IMR-90 (cell line): ENCODE data around the gene VPS13C. TPM values are rescaled to one million over a fixed set of nuclear protein-coding genes. Genes with fewer than 3 reads are reported as not detected.

ENCODE experiments used
- ATAC-seq: fragments of 200-7000 bp; cut with Tn5 transposase; 2 replicates; pipeline ENCODE4 v1.9.1; 2020; ENCODE audit warnings: low read depth, mild to moderate bottlenecking, moderate library complexity
- BruUV-seq: library from RNA; stranded (reverse); fragments of 400-500 nt; replicated peaks from 2 replicates; lab custom pipeline; 2021; lab: Mats Ljungman, UMichigan
- CTCF ChIA-PET: fragments of 300-600 bp; formaldehyde crosslinking; extraction: SDS; loops from one replicate; lab custom pipeline; 2021; ENCODE audit warnings: antibody characterized with exemption; lab: Yijun Ruan, JAX
- POLR2A ChIA-PET: fragments of 300-600 bp; sonication (Branson Sonifier 250); formaldehyde crosslinking; loops from one replicate; lab custom pipeline; 2022; ENCODE audit warnings: antibody characterized with exemption; ENCODE audit not compliant: unreplicated experiment; lab: Charles Lee
- DNase-seq: peaks from one replicate; pipeline ENCODE4 v3.0.0; 2013
- H2AFZ ChIP-seq: replicated peaks from 2 replicates; pipeline ENCODE3; 2013; ENCODE audit warnings: low read length, mild to moderate bottlenecking; ENCODE audit not compliant: poor library complexity
- H2AK5ac ChIP-seq: 2 replicates; pipeline ENCODE4 v1.6.1; 2013; ENCODE audit warnings: low read depth, low read length, inconsistent platforms
- H2AK9ac ChIP-seq: replicated peaks from 2 replicates; pipeline ENCODE3; 2013; ENCODE audit warnings: mild to moderate bottlenecking, low read depth, low read length, moderate library complexity; ENCODE audit not compliant: poor library complexity
- H2BK120ac ChIP-seq: 2 replicates; pipeline ENCODE4 v1.6.1; 2013; ENCODE audit warnings: low read depth, low read length, inconsistent platforms
- H2BK15ac ChIP-seq: 3 replicates; pipeline ENCODE4 v1.6.1; 2013; ENCODE audit warnings: low read depth, low read length, inconsistent platforms
- H2BK20ac ChIP-seq: 2 replicates; pipeline ENCODE4 v1.6.1; 2013; ENCODE audit warnings: low read depth, mild to moderate bottlenecking, inconsistent platforms, low read length, moderate library complexity
- H2BK5ac ChIP-seq: 2 replicates; pipeline ENCODE4 v1.6.1; 2013; ENCODE audit warnings: mild to moderate bottlenecking, low read depth, low read length, inconsistent platforms; ENCODE audit not compliant: poor library complexity, severe bottlenecking
- H3K14ac ChIP-seq: replicated peaks from 2 replicates; pipeline ENCODE4 v1.6.1; 2013; ENCODE audit warnings: low read depth, low read length, inconsistent platforms
- H3K18ac ChIP-seq: 2 replicates; pipeline ENCODE4 v1.6.1; 2013; ENCODE audit warnings: low read depth, low read length, control low read depth
- H3K23ac ChIP-seq: 2 replicates; pipeline ENCODE4 v1.6.1; 2013; ENCODE audit warnings: low read depth, low read length, inconsistent platforms
- H3K27ac ChIP-seq: 2 replicates; pipeline ENCODE4 v1.5.1; 2013; ENCODE audit warnings: mild to moderate bottlenecking, control low read depth, low read length; ENCODE audit not compliant: insufficient read depth
- H3K27me3 ChIP-seq: 2 replicates; pipeline ENCODE4 v1.6.1; 2013; ENCODE audit warnings: low read length; ENCODE audit not compliant: control insufficient read depth, insufficient read depth
- H3K36me3 ChIP-seq: 2 replicates; pipeline ENCODE4 v1.6.1; 2013; ENCODE audit warnings: low read length, mixed read lengths; ENCODE audit not compliant: control insufficient read depth, insufficient read depth
- H3K4ac ChIP-seq: 2 replicates; pipeline ENCODE4 v1.6.1; 2013; ENCODE audit warnings: low read depth, low read length, inconsistent platforms
- H3K4me1 ChIP-seq: 2 replicates; pipeline ENCODE4 v1.6.1; 2013; ENCODE audit warnings: low read length, mixed read lengths; ENCODE audit not compliant: control insufficient read depth, insufficient read depth
- H3K4me2 ChIP-seq: 2 replicates; pipeline ENCODE4 v1.6.1; 2013; ENCODE audit warnings: low read depth, mild to moderate bottlenecking, control low read depth, low read length, moderate library complexity
- H3K4me3 ChIP-seq: 2 replicates; pipeline ENCODE4 v1.5.1; 2013; ENCODE audit warnings: low read depth, mild to moderate bottlenecking, control low read depth, low read length, moderate library complexity; ENCODE audit not compliant: insufficient read depth
- H3K56ac ChIP-seq: 2 replicates; pipeline ENCODE4 v1.6.1; 2013; ENCODE audit warnings: low read length, inconsistent platforms; ENCODE audit not compliant: insufficient read depth; ENCODE audit errors: extremely low read depth
- H3K79me1 ChIP-seq, 2 experiments: 2 replicates each; pipeline ENCODE4 v1.6.1; 2013; ENCODE audit warnings: low read length in 2 of 2, inconsistent platforms in 1 of 2, low read depth in 1 of 2
- H3K9ac ChIP-seq: 2 replicates; pipeline ENCODE4 v1.6.1; 2013; ENCODE audit warnings: low read depth, low read length, control low read depth
- H3K9me1 ChIP-seq: 2 replicates; pipeline ENCODE4 v1.6.1; 2013; ENCODE audit warnings: low read length, inconsistent platforms; ENCODE audit not compliant: insufficient read depth
- H3K9me3 ChIP-seq: 2 replicates; pipeline ENCODE4 v1.6.1; 2013; ENCODE audit warnings: low read length; ENCODE audit not compliant: control insufficient read depth, insufficient read depth
- H4K20me1 ChIP-seq: 2 replicates; pipeline ENCODE4 v1.6.1; 2013; ENCODE audit warnings: low read length, inconsistent platforms; ENCODE audit not compliant: insufficient read depth
- H4K5ac ChIP-seq: 2 replicates; pipeline ENCODE4 v1.6.1; 2013; ENCODE audit warnings: mild to moderate bottlenecking, low read depth, low read length, control low read depth
- H4K8ac ChIP-seq, 2 experiments: 2 replicates each; pipeline ENCODE4 v1.6.1; 2013; ENCODE audit warnings: low read depth in 2 of 2, low read length in 2 of 2, control low read depth in 1 of 2, inconsistent platforms in 1 of 2
- H4K91ac ChIP-seq: 2 replicates; pipeline ENCODE4 v1.6.1; 2013; ENCODE audit warnings: low read depth, low read length, inconsistent platforms; ENCODE audit not compliant: insufficient read depth
- BHLHE40 ChIP-seq: fragments of 150-350 bp; IDR thresholded peaks from 2 replicates; pipeline ENCODE4 v1.6.1; 2016; ENCODE audit warnings: mild to moderate bottlenecking, low read depth, low read length
- CEBPB ChIP-seq: IDR thresholded peaks from 2 replicates; pipeline ENCODE4 v1.6.1; 2012; ENCODE audit warnings: low read depth, low read length, improper control_type of control experiment
- CHD1 ChIP-seq: IDR thresholded peaks from 2 replicates; pipeline ENCODE4 v1.6.1; 2012; ENCODE audit warnings: low read depth, low read length, improper control_type of control experiment
- FOS ChIP-seq: fragments of 150-350 bp; IDR thresholded peaks from 2 replicates; pipeline ENCODE4 v1.6.1; 2016; ENCODE audit warnings: low read depth, low read length
- MAFK ChIP-seq: IDR thresholded peaks from 2 replicates; pipeline ENCODE4 v1.6.1; 2012; ENCODE audit warnings: low read depth, low read length, improper control_type of control experiment
- MAZ ChIP-seq: IDR thresholded peaks from 2 replicates; pipeline ENCODE4 v1.6.1; 2012; ENCODE audit warnings: low read depth, mild to moderate bottlenecking, low read length, improper control_type of control experiment, moderate library complexity, borderline replicate concordance
- MXI1 ChIP-seq: IDR thresholded peaks from 2 replicates; pipeline ENCODE4 v1.6.1; 2012; ENCODE audit warnings: low read depth, mild to moderate bottlenecking, low read length, moderate library complexity, borderline replicate concordance
- NFE2L2 ChIP-seq: fragments of 150-350 bp; IDR thresholded peaks from 2 replicates; pipeline ENCODE4 v1.6.1; 2016; ENCODE audit warnings: low read depth, mild to moderate bottlenecking, low read length
- POLR2A ChIP-seq: IDR thresholded peaks from 2 replicates; pipeline ENCODE4 v1.6.1; 2012; ENCODE audit warnings: mild to moderate bottlenecking, low read depth, low read length
- RAD21 ChIP-seq: IDR thresholded peaks from 2 replicates; pipeline ENCODE4 v1.6.1; 2012; ENCODE audit warnings: low read length, improper control_type of control experiment
- RCOR1 ChIP-seq: IDR thresholded peaks from 2 replicates; pipeline ENCODE4 v1.6.1; 2012; ENCODE audit warnings: mild to moderate bottlenecking, low read length, improper control_type of control experiment; ENCODE audit not compliant: insufficient replicate concordance
- WGBS, 2 experiments: methylation state at CpG; one replicate each; pipeline versions ENCODE4 v1.1.5 to v1.1.7; 2013; ENCODE audit warnings: missing lambda C conversion rate in 2 of 2; ENCODE audit not compliant: insufficient read length in 1 of 2; ENCODE audit errors: extremely low coverage in 2 of 2; 5-methylcytosine and 5-hydroxymethylcytosine counted together
- dilution Hi-C: fragments of 300-500 bp; cut with HindIII; formaldehyde crosslinking; loops from one replicate; pipeline ENCODE4 v1.14.3; 2018; ENCODE audit warnings: low sequenced_read_pairs; ENCODE audit not compliant: unreplicated experiment
- in situ Hi-C: fragments of 300-500 bp; cut with MboI; formaldehyde crosslinking; loops from 3 replicates; pipeline ENCODE4 v1.14.3; 2019; ENCODE audit warnings: low sequenced_read_pairs, inconsistent platforms, mixed read lengths
- intact Hi-C: fragments of 100-400 bp; cut with micrococcal nuclease; formaldehyde crosslinking; loops from 2 replicates; pipeline ENCODE4 v1.10.0; 2022
- polyA plus RNA-seq, 3 experiments: library from polyadenylated mRNA; depleted of rRNA; stranded (reverse); fragments of >200 nt; gene quantifications; 2 replicates each; pipeline ENCODE4 v1.2.3, GENCODE V29; 2012; ENCODE audit warnings: low replicate concordance in 1 of 3
- total RNA-seq: library from RNA; depleted of rRNA; stranded (reverse); fragments of >200 nt; gene quantifications from 2 replicates; pipeline ENCODE4 v1.2.3, GENCODE V29; 2012

Gene VPS13C
- total and polyA plus RNA-seq, 2 of the 4 experiments (the other 2 are of a cell fraction): 8.1 to 32.8 TPM

DNA sequence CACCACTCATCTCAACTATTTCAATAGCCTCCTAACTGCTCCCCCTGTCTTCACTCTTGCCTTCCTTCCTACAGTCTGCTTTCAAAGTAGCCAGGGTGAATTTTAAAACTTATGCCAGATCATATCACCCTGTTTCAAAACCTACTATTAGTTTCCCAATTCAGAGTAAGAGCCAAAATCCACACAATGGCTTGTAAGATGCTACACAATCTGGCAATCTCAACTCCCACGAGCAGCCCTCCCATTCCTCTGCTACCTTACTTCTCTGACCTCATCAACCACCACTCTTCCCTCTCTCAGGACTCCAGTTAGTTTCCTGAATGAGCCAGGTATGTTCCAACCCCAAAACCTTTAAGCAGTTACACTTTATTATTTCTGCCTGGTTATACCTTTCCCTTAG is 62.5 kb downstream of the VPS13C start:
- no peaks in the 10 kb centered on the region for H3K9me3 ChIP-seq
- no peak for DNase-seq
- dilution Hi-C loops: no loop called here

More for the DNA sequence above, 62.5 kb downstream of the VPS13C start:
- H4K20me1 ChIP-seq: no peaks in the 10 kb centered on the region
- no peaks in the 10 kb centered on the region for H3K27me3 ChIP-seq
- no peak for TF ChIP-seq MAFK
- no peak for TF ChIP-seq MXI1
- TF ChIP-seq CHD1: no peak
- TF ChIP-seq RAD21: no peak
- TF ChIP-seq FOS: no peak
- no peak for TF ChIP-seq BHLHE40
- TF ChIP-seq RCOR1: no peak
- TF ChIP-seq CEBPB: no peak
- TF ChIP-seq MAZ: no peak
- TF ChIP-seq NFE2L2: no peak
- no peak for TF ChIP-seq POLR2A
- CTCF ChIA-PET: interaction anchor here (1.0 kb wide), 1 partner anchor 50 kb away, joined by 5 read pairs; no protein-coding TSS in a partner anchor
- no peak overlapping the region for H3K27ac ChIP-seq
- H3K79me1 ChIP-seq: no peaks in the 10 kb centered on the region
- BruUV-seq: no TSS peak
- no peak overlapping the region for H3K9ac ChIP-seq
- POLR2A ChIA-PET: no interaction called here
- no peak overlapping the region for H3K4me3 ChIP-seq
- no peak overlapping the region for H2BK20ac ChIP-seq
- H3K36me3 ChIP-seq: no peaks in the 10 kb centered on the region
- no peak for ATAC-seq
- no peaks in the 10 kb centered on the region for H3K4me1 ChIP-seq
- H2AFZ ChIP-seq: no peak overlapping the region
- H3K23ac ChIP-seq: no peak overlapping the region
- no peak overlapping the region for H2BK15ac ChIP-seq
- no peak overlapping the region for H2AK5ac ChIP-seq
- H3K14ac ChIP-seq: no peak overlapping the region
- no peak overlapping the region for H4K91ac ChIP-seq
- in situ Hi-C loops (no loop called here), intact Hi-C loops (no loop called here)
- no peak overlapping the region for H2AK9ac ChIP-seq
- H4K5ac ChIP-seq: no peak overlapping the region
- no peak overlapping the region for H2BK120ac ChIP-seq
- H3K9me1 ChIP-seq: no peaks in the 10 kb centered on the region
- H3K56ac ChIP-seq: no peak overlapping the region
- no peak overlapping the region for H3K4ac ChIP-seq
- H3K4me2 ChIP-seq: no peak overlapping the region
- H4K8ac ChIP-seq: no peak overlapping the region
- WGBS, 2 experiments: 86% methylated on average over 1 of the region's 1 CpG; no CpG with 5 or more reads in 1 of the 2 experiments
- no peak overlapping the region for H2BK5ac ChIP-seq
- H3K18ac ChIP-seq: no peak overlapping the region
